GM23338 (cell line): ENCODE data around the gene MPPED1. TPM values are rescaled to one million over a fixed set of nuclear protein-coding genes. Genes with fewer than 3 reads are reported as not detected.

Source experiments
- ATAC-seq: fragments of 200-7000 bp; cut with Tn5 transposase; 3 replicates; pipeline ENCODE4 v1.9.1; 2020
- DNase-seq: peaks from one replicate; pipeline ENCODE4 v3.0.0-alpha.2; 2015; ENCODE audit warnings: low spot score
- H2AFZ ChIP-seq: fragments of 200-600 bp; sonication (generic); 2 replicates; pipeline ENCODE4 v1.8.0; 2016; ENCODE audit warnings: antibody characterized with exemption, mild to moderate bottlenecking, moderate library complexity
- H3F3A ChIP-seq: fragments of 200-600 bp; sonication (generic); replicated peaks from 2 replicates; pipeline ENCODE4 v1.8.0; 2017; ENCODE audit warnings: antibody characterized with exemption, mixed run types, low read depth
- H3K27ac ChIP-seq: fragments of 200-600 bp; sonication (generic); 2 replicates; pipeline ENCODE4 v1.6.1; 2016; ENCODE audit warnings: low read depth
- H3K27me3 ChIP-seq: fragments of 200-600 bp; sonication (generic); 2 replicates; pipeline ENCODE4 v1.8.0; 2016; ENCODE audit warnings: mild to moderate bottlenecking, mixed run types, moderate library complexity; ENCODE audit not compliant: insufficient read depth
- H3K36me3 ChIP-seq: fragments of 200-600 bp; sonication (generic); 2 replicates; pipeline ENCODE4 v1.8.0; 2016; ENCODE audit warnings: mild to moderate bottlenecking; ENCODE audit not compliant: insufficient read depth
- H3K4me1 ChIP-seq: fragments of 200-600 bp; sonication (generic); 2 replicates; pipeline ENCODE4 v1.8.0; 2016; ENCODE audit warnings: mild to moderate bottlenecking, moderate library complexity; ENCODE audit not compliant: insufficient read depth
- H3K4me2 ChIP-seq: fragments of 200-600 bp; sonication (generic); 2 replicates; pipeline ENCODE4 v1.7.1; 2017; ENCODE audit warnings: mixed run types
- H3K4me3 ChIP-seq: fragments of 200-600 bp; sonication (generic); 2 replicates; pipeline ENCODE4 v1.6.1; 2016; ENCODE audit warnings: mixed run types
- H3K79me2 ChIP-seq: fragments of 200-600 bp; sonication (generic); replicated peaks from 2 replicates; pipeline ENCODE4 v1.8.0; 2017; ENCODE audit warnings: mild to moderate bottlenecking; ENCODE audit not compliant: insufficient read depth
- H3K9me2 ChIP-seq: fragments of 200-600 bp; sonication (generic); 2 replicates; pipeline ENCODE4 v1.8.0; 2017; ENCODE audit not compliant: insufficient read depth
- H4K20me1 ChIP-seq: fragments of 200-600 bp; sonication (generic); replicated peaks from 2 replicates; pipeline ENCODE4 v1.8.0; 2017; ENCODE audit warnings: mild to moderate bottlenecking; ENCODE audit not compliant: insufficient read depth
- H3K27ac Mint-ChIP-seq: 2 replicates; pipeline ENCODE4 v1.8.0; 2020; ENCODE audit warnings: inconsistent platforms, mild to moderate bottlenecking, moderate library complexity, mixed read lengths
- H3K27me3 Mint-ChIP-seq: 3 replicates; pipeline ENCODE4 v1.8.0; 2022; ENCODE audit warnings: low read depth, mild to moderate bottlenecking, moderate library complexity, mixed read lengths, inconsistent platforms; ENCODE audit not compliant: insufficient read depth, poor library complexity
- H3K36me3 Mint-ChIP-seq: 3 replicates; pipeline ENCODE4 v1.8.0; 2021; ENCODE audit warnings: low read depth, mild to moderate bottlenecking, inconsistent platforms, moderate library complexity, mixed read lengths
- H3K4me1 Mint-ChIP-seq: 3 replicates; pipeline ENCODE4 v1.8.0; 2020; ENCODE audit warnings: mild to moderate bottlenecking, inconsistent platforms, mixed read lengths
- H3K4me3 Mint-ChIP-seq: 3 replicates; pipeline ENCODE4 v1.8.0; 2021; ENCODE audit warnings: moderate library complexity, mild to moderate bottlenecking, inconsistent platforms, mixed read lengths
- H3K9me3 Mint-ChIP-seq: 3 replicates; pipeline ENCODE4 v1.8.0; 2020; ENCODE audit warnings: moderate library complexity, mild to moderate bottlenecking, inconsistent platforms, mixed read lengths
- CREB1 ChIP-seq: fragments of 250-450 bp; sonication (Bioruptor Pico); IDR thresholded peaks from 2 replicates; pipeline ENCODE4 v1.5.0; 2020; ENCODE audit warnings: low read depth, mild to moderate bottlenecking, moderate library complexity
- EZH2 ChIP-seq: fragments of 200-600 bp; sonication (generic); IDR thresholded peaks from one replicate; pipeline ENCODE4 v1.8.0; 2017; ENCODE audit warnings: antibody characterized with exemption, mild to moderate bottlenecking, low read depth; ENCODE audit not compliant: unreplicated experiment
- EZH2phosphoT487 ChIP-seq: fragments of 200-600 bp; sonication (generic); IDR thresholded peaks from one replicate; pipeline ENCODE4 v1.8.1; 2018; ENCODE audit warnings: antibody characterized with exemption; ENCODE audit not compliant: unreplicated experiment
- JUNB ChIP-seq: IDR thresholded peaks from one replicate; pipeline ENCODE4 v1.6.1; 2016; ENCODE audit warnings: antibody characterized with exemption; ENCODE audit not compliant: unreplicated experiment
- NANOG ChIP-seq: IDR thresholded peaks from 2 replicates; pipeline ENCODE4 v1.6.1; 2016; ENCODE audit warnings: antibody characterized with exemption, borderline replicate concordance
- ZNF114 ChIP-seq: fragments of 250-450 bp; sonication (Bioruptor Pico); IDR thresholded peaks from 2 replicates; pipeline ENCODE4 v1.5.0; 2020; ENCODE audit warnings: mild to moderate bottlenecking, moderate library complexity
- ZNF331 ChIP-seq: fragments of 250-450 bp; sonication (Bioruptor Pico); IDR thresholded peaks from 2 replicates; pipeline ENCODE4 v1.5.0; 2020; ENCODE audit warnings: low read depth, mild to moderate bottlenecking, moderate library complexity
- polyA plus RNA-seq: library from polyadenylated mRNA; unstranded; fragments of >200 nt; fragmentation: Nextera tagmentation; extraction: Ambion mirVana; gene quantifications from 2 replicates; pipeline ENCODE4 v1.2.1, GENCODE V29; 2016
- total RNA-seq: library from RNA; depleted of rRNA; stranded (reverse); fragments of >200 nt; shearing (Covaris generic); gene quantifications from 2 replicates; pipeline ENCODE4 v1.2.3, GENCODE V29; 2014
- TF ChIP-seq, protein P1 (sequence below): IDR thresholded peaks from one replicate; pipeline ENCODE4 v1.6.1; 2018; ENCODE audit warnings: antibody characterized with exemption; ENCODE audit not compliant: unreplicated experiment
- TF ChIP-seq, protein P2 (sequence below): IDR thresholded peaks from 2 replicates; pipeline ENCODE4 v1.6.1; 2016; ENCODE audit warnings: antibody characterized with exemption
- TF ChIP-seq, protein P3 (sequence below): fragments of 250-450 bp; sonication (Bioruptor Pico); IDR thresholded peaks from 2 replicates; pipeline ENCODE4 v1.5.0; 2020; ENCODE audit warnings: mild to moderate bottlenecking, moderate library complexity

Gene MPPED1
- total and polyA plus RNA-seq, 2 experiments from 2014 or later, result 0.56 TPM; not detected in 1

DNA sequence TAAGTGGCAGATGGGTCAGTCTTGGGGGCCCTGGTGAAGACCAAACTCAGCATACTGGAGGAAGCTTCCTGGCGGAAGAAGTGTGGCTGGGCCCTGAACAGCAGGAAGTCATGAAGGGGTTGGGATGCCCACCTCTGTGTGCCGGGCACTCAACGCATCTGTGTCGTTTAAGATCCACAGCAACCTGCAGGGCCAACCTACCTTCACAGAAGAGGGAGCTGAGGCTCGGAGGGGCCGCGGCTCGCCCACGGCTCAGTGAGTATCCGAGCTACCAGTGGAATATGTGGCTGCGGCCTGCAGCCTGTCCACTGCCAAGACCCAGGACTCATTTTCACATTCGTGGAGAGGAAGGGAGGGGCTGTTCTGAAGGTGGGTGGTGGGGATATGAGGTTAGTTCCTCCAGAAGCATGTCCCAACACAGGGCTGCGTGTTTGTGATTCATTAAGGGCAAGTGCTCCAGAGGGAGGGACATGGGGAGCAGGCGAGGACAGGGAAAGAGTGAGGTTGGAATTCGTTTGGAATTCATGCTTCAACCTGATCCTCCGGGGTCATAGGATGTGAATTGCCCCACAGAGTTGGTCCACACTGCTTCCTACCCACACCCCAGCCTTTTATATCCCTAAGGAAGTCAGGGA is 99.6 kb downstream of the MPPED1 start (continued):
- TF ChIP-seq, protein P1, sequence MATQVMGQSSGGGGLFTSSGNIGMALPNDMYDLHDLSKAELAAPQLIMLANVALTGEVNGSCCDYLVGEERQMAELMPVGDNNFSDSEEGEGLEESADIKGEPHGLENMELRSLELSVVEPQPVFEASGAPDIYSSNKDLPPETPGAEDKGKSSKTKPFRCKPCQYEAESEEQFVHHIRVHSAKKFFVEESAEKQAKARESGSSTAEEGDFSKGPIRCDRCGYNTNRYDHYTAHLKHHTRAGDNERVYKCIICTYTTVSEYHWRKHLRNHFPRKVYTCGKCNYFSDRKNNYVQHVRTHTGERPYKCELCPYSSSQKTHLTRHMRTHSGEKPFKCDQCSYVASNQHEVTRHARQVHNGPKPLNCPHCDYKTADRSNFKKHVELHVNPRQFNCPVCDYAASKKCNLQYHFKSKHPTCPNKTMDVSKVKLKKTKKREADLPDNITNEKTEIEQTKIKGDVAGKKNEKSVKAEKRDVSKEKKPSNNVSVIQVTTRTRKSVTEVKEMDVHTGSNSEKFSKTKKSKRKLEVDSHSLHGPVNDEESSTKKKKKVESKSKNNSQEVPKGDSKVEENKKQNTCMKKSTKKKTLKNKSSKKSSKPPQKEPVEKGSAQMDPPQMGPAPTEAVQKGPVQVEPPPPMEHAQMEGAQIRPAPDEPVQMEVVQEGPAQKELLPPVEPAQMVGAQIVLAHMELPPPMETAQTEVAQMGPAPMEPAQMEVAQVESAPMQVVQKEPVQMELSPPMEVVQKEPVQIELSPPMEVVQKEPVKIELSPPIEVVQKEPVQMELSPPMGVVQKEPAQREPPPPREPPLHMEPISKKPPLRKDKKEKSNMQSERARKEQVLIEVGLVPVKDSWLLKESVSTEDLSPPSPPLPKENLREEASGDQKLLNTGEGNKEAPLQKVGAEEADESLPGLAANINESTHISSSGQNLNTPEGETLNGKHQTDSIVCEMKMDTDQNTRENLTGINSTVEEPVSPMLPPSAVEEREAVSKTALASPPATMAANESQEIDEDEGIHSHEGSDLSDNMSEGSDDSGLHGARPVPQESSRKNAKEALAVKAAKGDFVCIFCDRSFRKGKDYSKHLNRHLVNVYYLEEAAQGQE, result no peak
- no peak for TF ChIP-seq EZH2phosphoT487

DNA sequence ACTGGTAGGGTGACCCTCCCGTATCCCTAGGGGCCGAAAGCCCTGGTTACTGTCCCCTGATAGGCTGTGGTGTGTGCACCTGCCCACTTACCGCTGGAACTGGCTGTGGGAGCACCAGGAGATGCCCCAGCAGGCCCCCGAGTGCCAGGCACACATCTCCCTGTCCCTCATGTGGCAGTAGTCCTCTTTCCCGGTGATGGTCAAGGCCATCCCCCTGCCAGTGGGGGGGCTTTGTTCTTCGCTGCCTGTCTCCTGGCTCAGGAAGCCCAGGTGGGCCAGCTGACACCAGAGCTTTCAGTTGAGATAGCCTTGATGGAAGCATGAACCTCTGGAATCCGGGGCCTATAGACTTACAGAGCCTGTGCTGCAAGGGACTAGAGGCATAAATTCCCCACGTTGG is 100.5 kb downstream of the MPPED1 start:
- DNase-seq (no peak), ATAC-seq (no peak)
- H3K27ac Mint-ChIP-seq, result no peak overlapping the region
- no peak overlapping the region for H3K4me3 ChIP-seq
- H3K79me2 ChIP-seq, result no peaks in the 10 kb centered on the region
- H3K27me3 Mint-ChIP-seq, result peaks cover 8% of the 10 kb centered on the region
- H3K4me1 ChIP-seq, result no peaks in the 10 kb centered on the region
- no peak overlapping the region for H3K4me3 Mint-ChIP-seq
- no peak overlapping the region for H3K27ac ChIP-seq
- H3K4me2 ChIP-seq, result no peak overlapping the region
- H3K4me1 Mint-ChIP-seq, result no peaks in the 10 kb centered on the region
- H3K36me3 ChIP-seq, result no peaks in the 10 kb centered on the region
- H3K9me2 ChIP-seq, result no peaks in the 10 kb centered on the region
- H3K9me3 Mint-ChIP-seq, result peaks cover 4% of the 10 kb centered on the region; the same call in 1 of the 3 replicates
- no peaks in the 10 kb centered on the region for H4K20me1 ChIP-seq
- no peaks in the 10 kb centered on the region for H3F3A ChIP-seq
- H3K36me3 Mint-ChIP-seq, result no peaks in the 10 kb centered on the region
- H2AFZ ChIP-seq, result no peak overlapping the region
- no peaks in the 10 kb centered on the region for H3K27me3 ChIP-seq
- TF ChIP-seq, protein P1, result no peak
- TF ChIP-seq CREB1 (CRISPR knock-in tag) (no peak), ZNF114 (CRISPR knock-in tag) (no peak), NANOG (no peak), JUNB (no peak), ZNF331 (CRISPR knock-in tag) (no peak), EZH2 (no peak), EZH2phosphoT487 (no peak)
- TF ChIP-seq, protein P2, sequence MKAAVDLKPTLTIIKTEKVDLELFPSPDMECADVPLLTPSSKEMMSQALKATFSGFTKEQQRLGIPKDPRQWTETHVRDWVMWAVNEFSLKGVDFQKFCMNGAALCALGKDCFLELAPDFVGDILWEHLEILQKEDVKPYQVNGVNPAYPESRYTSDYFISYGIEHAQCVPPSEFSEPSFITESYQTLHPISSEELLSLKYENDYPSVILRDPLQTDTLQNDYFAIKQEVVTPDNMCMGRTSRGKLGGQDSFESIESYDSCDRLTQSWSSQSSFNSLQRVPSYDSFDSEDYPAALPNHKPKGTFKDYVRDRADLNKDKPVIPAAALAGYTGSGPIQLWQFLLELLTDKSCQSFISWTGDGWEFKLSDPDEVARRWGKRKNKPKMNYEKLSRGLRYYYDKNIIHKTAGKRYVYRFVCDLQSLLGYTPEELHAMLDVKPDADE, result no peak
- TF ChIP-seq, protein P3, sequence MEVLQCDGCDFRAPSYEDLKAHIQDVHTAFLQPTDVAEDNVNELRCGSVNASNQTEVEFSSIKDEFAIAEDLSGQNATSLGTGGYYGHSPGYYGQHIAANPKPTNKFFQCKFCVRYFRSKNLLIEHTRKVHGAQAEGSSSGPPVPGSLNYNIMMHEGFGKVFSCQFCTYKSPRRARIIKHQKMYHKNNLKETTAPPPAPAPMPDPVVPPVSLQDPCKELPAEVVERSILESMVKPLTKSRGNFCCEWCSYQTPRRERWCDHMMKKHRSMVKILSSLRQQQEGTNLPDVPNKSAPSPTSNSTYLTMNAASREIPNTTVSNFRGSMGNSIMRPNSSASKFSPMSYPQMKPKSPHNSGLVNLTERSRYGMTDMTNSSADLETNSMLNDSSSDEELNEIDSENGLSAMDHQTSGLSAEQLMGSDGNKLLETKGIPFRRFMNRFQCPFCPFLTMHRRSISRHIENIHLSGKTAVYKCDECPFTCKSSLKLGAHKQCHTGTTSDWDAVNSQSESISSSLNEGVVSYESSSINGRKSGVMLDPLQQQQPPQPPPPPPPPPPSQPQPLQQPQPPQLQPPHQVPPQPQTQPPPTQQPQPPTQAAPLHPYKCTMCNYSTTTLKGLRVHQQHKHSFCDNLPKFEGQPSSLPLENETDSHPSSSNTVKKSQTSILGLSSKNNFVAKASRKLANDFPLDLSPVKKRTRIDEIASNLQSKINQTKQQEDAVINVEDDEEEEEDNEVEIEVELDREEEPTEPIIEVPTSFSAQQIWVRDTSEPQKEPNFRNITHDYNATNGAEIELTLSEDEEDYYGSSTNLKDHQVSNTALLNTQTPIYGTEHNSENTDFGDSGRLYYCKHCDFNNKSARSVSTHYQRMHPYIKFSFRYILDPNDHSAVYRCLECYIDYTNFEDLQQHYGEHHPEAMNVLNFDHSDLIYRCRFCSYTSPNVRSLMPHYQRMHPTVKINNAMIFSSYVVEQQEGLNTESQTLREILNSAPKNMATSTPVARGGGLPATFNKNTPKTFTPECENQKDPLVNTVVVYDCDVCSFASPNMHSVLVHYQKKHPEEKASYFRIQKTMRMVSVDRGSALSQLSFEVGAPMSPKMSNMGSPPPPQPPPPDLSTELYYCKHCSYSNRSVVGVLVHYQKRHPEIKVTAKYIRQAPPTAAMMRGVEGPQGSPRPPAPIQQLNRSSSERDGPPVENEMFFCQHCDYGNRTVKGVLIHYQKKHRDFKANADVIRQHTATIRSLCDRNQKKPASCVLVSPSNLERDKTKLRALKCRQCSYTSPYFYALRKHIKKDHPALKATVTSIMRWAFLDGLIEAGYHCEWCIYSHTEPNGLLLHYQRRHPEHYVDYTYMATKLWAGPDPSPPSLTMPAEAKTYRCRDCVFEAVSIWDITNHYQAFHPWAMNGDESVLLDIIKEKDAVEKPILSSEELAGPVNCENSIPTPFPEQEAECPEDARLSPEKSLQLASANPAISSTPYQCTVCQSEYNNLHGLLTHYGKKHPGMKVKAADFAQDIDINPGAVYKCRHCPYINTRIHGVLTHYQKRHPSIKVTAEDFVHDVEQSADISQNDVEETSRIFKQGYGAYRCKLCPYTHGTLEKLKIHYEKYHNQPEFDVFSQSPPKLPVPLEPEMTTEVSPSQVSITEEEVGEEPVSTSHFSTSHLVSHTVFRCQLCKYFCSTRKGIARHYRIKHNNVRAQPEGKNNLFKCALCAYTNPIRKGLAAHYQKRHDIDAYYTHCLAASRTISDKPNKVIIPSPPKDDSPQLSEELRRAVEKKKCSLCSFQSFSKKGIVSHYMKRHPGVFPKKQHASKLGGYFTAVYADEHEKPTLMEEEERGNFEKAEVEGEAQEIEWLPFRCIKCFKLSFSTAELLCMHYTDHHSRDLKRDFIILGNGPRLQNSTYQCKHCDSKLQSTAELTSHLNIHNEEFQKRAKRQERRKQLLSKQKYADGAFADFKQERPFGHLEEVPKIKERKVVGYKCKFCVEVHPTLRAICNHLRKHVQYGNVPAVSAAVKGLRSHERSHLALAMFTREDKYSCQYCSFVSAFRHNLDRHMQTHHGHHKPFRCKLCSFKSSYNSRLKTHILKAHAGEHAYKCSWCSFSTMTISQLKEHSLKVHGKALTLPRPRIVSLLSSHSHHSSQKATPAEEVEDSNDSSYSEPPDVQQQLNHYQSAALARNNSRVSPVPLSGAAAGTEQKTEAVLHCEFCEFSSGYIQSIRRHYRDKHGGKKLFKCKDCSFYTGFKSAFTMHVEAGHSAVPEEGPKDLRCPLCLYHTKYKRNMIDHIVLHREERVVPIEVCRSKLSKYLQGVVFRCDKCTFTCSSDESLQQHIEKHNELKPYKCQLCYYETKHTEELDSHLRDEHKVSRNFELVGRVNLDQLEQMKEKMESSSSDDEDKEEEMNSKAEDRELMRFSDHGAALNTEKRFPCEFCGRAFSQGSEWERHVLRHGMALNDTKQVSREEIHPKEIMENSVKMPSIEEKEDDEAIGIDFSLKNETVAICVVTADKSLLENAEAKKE (CRISPR knock-in tag), result no peak
